LNCaP clone FGC (cell line): Measurements from ENCODE around the gene SLC43A1.

ENCODE experiments used
- DNase-seq: peaks from one replicate; pipeline ENCODE4 v3.0.0-alpha.2; 2011; ENCODE audit warnings: low read depth
- H3K4me3 ChIP-seq: 2 replicates; pipeline ENCODE4 v1.5.1; 2011; ENCODE audit warnings: mild to moderate bottlenecking, low read depth, low read length, control low read depth
- TF ChIP-seq, protein P1 (sequence below): IDR thresholded peaks from 2 replicates; pipeline ENCODE4 v1.5.1; 2012; ENCODE audit warnings: mild to moderate bottlenecking; ENCODE audit not compliant: control insufficient read depth, insufficient read depth; ENCODE audit errors: extremely low read depth

SLC43A1 gene

DNA sequence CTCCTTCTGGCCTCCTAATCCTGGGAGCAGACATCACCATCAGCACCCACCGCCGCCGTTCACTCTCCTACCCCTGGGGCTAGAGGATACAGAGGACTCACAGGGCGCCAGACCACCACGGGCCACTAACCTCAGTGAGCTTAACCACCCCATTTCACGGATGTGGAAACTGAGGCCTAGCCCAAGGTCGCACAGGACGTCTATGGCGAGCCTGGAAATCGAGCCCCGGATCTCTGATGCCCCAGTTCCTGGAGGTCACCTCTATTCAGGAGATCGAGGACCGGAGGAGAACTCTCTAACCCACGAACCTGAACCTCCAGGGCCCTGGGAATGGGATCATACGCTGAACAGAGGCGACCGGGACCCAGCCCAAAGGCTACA, 14.7 kb upstream of the SLC43A1 start:
- TF ChIP-seq, protein P1, sequence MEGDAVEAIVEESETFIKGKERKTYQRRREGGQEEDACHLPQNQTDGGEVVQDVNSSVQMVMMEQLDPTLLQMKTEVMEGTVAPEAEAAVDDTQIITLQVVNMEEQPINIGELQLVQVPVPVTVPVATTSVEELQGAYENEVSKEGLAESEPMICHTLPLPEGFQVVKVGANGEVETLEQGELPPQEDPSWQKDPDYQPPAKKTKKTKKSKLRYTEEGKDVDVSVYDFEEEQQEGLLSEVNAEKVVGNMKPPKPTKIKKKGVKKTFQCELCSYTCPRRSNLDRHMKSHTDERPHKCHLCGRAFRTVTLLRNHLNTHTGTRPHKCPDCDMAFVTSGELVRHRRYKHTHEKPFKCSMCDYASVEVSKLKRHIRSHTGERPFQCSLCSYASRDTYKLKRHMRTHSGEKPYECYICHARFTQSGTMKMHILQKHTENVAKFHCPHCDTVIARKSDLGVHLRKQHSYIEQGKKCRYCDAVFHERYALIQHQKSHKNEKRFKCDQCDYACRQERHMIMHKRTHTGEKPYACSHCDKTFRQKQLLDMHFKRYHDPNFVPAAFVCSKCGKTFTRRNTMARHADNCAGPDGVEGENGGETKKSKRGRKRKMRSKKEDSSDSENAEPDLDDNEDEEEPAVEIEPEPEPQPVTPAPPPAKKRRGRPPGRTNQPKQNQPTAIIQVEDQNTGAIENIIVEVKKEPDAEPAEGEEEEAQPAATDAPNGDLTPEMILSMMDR = no peak

DNA sequence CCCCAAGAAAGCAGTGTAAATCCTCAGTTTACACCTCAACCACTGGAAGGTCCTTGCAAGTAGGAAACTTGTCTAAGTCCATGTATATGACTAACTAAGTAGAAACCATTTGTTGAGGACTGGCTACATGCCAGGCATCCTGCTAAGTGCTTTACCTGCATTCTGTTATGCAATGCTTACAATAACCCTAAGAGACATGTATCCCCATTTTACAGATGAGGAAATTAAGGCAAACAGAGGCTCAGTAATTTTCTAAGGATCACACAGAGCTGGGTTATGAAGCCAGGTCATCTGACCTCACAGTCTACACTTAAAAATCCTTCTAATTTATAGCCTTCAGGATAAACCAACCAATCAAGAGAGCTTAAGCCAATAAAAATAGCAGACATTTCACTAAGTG, 13.5 kb upstream of the SLC43A1 start:
- no peak overlapping the region; the same call in 1 of the 2 replicates for H3K4me3 ChIP-seq
- TF ChIP-seq, protein P1 = no peak
- no peak for DNase-seq

More for the DNA sequence above, 14.7 kb upstream of the SLC43A1 start:
- H3K4me3 ChIP-seq = peak overlapping the region; percentile 98
- no peak for DNase-seq

DNA sequence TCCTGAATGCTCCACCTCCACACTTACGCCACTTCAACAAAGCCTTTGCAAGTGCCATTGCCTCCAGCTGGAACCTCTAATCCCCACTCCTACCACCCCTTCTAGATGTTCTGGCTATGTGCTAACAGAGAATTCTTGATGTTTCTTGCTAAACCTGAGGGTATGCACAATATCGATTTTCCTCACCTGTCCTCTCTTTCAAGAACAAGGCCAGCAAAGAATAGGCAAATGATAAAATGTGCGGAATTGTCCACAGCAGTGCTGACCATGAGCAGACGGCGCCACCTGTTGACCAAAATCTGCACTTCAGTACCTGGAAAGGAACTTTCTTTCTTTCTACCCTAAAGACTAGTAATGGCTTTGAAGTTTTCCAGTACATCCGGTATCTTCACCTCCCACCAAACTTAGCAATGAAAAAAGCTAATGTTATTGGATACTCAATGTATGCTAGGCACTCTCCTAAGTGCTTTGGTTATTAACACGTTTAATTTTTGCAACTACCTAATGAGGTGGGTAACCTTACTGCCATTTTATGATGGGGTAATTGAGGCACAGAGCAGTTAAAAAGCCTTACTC, 11.6 kb upstream of the SLC43A1 start:
- H3K4me3 ChIP-seq = no peak overlapping the region
- DNase-seq = no peak
- TF ChIP-seq, protein P1 = peak; percentile 96

DNA sequence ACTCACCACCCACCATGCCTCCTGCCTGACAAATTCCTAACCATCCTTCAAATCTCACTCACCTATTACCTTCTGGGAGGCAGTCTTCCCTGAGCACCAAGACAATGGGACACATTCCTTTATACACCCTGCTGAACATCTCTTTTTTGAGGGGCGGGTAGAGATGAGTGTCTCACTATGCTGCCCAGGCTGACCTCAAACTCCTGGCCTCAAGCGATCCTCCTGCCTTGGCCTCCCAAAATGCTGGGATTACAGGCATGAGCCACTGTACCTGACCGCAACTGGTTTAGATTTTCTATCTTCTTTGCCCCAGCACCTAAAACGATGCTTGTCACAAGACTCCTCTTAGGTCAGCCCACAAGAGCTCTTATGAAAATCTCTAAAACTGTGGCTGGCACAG, 7.9 kb upstream of the SLC43A1 start:
- TF ChIP-seq, protein P1 = no peak
- no peak overlapping the region for H3K4me3 ChIP-seq
- no peak for DNase-seq

DNA sequence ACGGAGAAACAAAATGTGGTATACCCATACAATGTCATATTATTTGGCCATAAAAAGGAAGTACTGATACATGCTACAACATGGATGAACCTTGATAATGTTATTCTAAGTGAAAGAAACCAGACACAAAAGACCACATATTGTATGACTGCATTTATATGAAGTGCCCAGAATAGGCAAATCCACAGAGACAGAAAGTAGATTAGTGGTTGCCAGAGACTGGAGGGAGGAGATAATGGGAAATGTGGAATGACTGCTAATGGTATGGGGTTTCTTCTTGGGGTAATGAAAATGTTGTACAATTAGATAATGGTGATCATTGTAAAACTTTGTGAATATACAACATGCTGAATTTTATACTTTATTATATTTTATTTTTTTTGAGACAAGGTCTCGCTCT, 5.6 kb upstream of the SLC43A1 start:
- TF ChIP-seq, protein P1 = no peak
- DNase-seq = no peak

DNA sequence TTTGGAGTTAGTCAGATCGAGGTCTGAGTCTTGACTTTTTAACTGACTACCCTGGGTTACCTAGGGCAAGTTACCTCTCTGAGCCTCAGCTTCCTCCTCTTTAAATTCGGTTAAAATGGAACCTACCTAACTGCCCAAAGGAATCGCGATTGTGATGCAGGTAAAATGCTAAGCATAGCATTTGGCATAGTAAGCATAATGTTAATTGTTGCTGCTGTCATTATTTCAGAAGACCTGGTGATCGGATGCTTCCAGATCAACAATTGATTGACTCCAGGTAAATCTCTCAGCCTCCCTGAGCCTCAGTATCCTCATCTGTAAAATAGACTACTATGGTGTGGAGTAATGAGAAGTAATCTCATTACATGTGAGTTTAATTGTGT, 550 bp upstream of the SLC43A1 start:
- H3K4me3 ChIP-seq = peak overlapping the region; percentile 87
- TF ChIP-seq, protein P1 = no peak
- no peak for DNase-seq

More for the DNA sequence above, 5.6 kb upstream of the SLC43A1 start:
- H3K4me3 ChIP-seq = no peak overlapping the region
